NCI-H748 (cell line): ENCODE data around the gene ADCY9.
A peak's percentile ranks its signal among the peaks of the same experiment; 100 is the strongest.
"Not testable (repeated sequence)": the region's sequence is repeated elsewhere in the genome, so short reads cannot be mapped to it uniquely, and the experiment has no call there.

Experiments used
- DNase-seq: peaks from one replicate; lab custom pipeline; 2025; ENCODE audit not compliant: unreplicated experiment; lab: John Stamatoyannopoulos, UW

Gene ADCY9

DNA sequence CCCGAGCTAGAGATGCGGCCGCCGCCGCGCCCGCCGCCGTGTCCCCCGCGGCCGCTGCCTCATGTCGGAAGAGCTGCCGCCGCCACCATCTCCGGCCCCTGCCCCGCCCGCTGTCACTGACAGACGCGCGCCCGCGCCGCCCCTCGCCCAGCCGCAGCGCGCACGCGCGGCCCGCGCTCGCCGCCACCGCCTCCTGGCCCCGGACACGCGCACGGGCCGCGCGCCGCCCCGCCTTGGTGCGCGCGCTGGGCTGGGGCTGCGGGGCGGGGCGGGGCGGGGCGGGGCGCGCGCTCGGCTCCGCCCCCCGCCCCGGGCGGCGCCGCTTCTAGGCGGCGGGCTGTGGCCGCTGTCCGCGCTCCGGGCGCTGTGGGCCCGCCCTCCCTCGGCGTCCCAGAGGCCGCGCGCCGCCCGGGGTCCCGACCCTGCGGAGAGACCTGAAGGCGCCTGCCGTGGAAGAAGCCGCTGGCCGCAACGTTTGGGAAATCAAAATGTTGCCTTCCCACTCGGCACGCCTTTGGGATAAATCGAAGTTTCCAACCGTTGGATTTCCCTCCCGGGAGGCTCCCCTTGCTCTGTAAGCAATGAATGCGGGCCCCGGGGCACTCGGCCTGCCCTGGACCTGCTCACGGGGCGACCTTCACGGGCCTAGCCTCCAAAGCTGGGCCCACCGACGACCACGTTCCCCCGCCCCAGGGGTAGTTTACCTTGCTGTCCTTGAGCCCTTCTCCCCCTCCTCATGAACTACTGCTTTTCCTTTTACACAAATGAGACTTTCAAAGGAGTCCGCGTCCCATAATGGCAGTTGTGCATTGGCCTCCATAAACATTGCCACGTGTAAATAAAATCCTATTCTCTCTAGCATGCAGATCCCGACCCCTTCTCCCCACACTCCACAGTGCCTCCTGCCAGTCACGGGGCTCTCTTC lies at the start of gene ADCY9:
Gene ADCY9 (minus strand): TSS at position 118 of the 925 bp plus-strand sequence. CDS start 1,000 bp downstream, outside the sequence.
- DNase-seq, result peak; percentile 83

DNA sequence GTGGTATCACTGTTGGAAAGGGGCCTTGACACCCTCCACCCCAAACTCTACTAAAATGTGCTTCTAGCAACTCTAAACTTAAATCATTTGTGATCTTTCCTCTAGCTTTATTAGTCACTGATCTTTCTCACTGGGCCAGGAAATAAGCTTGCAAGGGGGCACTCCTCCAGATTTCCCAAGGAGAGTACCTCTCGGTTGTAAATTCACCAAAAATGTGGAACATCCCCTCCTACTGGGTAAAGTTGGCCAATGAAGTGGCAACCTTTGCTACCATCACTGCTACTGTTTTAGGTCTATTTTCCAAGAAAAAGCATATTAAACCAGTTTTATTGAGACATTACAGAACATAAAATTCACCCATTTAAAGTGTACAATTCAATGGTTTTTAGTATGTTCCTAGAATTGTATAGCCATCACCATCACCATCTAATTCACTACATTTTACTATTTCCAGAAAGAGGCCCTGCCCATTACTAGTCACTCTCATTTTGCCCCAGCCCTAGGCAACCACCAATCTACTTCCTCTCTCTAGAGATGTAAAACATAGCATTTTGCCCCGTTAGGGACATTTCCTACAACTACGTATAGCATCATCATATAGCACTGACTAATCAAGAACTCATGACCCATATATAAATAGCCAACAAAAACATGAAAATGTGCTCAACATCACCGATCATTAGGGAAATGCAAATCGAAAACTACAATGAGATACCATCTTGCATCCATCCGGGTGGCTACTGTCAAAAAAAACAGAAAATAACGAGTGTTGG lies 44.6 kb upstream of the ADCY9 start:
- DNase-seq, result no peak

DNA sequence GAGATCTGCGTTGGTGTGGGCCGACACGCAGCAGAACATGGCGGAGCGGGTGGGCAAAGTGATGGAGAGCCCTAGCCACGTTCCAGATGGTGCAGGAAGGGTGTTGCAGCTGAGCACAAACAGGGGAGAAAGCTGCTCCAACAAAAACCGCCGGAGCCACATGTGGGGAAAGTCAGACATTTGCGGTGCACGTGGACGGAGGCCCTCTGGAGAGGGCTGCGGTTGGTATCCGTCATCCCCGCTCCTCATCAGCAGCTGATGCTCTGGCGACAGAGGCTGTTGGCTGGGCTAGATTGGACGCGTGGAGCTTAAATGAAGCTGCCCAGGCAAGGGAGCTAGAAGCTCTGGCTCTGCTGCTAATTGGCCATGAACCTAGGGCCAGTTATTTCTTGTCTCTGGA lies 43.5 kb upstream of the ADCY9 start:
- DNase-seq, result no peak

DNA sequence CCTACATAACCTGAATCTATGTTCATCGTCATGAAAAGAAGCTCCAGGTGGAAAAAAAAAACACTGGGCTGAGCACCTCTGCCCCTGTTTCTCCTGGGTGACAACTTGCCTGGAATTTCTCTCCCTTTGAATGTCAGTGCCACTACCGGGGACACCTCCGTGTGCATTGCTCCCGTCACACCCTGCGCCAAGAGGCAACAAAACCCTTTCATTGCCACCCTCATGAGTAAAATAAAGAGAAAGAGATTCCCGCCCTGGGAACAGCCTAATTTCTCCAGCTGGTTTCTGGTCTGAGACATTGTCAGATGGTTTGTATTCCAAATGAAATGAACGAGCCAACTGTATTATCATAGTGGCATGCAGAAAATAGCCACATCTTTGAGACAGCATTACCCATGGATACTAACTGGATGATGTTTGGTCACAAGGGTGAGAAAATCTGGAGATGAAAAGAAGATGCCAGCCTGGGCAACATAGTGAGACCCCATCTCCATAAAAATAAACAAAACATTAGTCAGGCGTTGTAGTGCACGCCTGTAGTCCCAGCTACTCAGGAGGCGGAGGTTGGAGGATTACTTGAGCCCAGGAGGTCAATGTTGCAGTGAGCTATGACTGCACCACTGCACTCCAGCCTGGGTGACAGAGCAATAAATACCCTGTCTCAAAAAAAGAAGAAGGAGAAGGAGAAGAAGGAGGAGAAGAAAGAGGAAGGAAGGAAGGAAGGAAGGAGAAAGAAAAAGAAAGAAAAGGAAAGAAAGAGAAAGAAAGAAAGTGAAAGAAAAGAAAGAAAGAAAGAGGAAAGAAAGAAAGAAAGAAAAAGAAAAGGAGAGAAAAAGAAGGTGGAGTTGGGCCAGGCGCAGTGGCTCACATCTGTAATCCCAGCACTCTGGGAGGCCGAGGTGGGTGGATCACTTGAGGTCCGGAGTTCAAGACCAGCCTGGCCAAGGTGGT lies 42.2 kb upstream of the ADCY9 start:
- DNase-seq, result no peak

DNA sequence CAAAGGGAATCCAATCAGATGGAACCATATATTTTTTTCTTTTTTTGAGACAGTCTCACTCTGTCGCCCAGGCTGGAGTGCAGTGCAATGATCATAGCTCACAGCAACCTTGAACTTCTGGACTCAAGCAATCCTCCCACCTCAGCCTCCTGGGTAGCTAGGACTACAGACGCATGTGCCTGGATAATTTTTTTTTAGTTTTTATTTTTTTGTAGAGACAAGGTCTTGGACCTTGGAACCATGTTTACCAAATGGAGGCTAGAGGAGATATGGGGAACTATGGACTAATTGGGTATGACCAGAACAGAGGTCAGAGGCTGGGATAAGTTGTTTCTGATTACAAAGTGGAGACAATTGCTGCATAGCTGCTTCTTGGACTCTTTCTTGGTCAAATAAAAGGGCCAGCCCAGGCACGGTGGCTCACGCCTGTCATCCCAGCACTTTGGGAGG lies 41.2 kb upstream of the ADCY9 start:
- no peak for DNase-seq

DNA sequence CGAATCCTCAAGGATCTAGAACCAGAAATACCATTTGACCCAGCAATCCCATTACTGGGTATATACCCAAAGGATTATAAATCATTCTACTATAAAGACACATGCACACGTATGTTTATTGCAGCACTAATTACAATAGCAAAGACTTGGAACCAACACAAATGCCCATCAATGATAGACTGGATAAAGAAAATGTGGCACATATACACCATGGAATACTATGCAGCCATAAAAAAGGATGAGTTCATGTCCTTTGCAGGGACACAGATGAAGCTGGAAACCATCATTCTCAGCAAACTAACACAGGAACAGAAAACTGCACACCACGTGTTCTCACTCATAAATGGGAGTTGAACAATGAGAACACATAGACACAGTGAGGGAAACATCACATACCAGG lies 40.3 kb upstream of the ADCY9 start:
- not testable (repeated sequence) for DNase-seq

DNA sequence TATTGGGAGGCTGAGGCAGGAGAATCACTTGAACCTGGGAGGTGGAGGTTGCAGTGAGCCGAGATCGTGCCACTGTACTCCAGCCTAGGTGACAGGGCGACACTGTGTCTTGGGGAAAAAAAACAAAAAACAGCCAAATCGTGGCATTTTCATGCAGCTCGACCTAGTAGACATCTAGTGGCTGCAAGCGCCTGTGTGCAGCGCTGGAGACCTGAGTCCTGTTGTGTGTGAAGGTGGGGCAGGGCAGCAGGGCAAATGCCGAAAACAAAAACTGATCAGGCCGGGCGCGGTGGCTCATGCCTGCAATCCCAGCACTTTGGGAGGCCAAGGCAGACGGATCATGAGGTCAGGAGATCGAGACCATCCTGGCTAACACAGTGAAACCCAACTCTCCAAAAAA lies 37.1 kb upstream of the ADCY9 start:
- DNase-seq, result not testable (repeated sequence)

DNA sequence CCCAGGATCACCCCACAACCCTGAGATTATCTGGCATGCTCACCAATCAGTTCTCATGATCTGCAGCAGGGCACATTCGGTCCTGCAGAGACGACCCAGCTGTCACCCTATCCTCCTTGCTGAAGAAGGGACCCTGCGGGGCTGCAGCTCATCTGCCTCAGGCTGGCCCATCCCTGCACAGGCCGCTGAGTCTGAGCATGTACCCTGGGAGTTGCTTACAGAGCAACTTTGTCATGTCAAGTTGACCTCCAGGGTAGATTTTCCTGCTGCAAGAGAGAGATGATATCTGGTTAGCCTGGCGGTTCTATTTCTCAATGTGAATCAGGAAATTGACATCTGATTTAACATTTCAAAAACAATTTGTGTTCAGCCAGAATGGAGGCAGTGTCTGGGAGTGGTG lies 36.0 kb upstream of the ADCY9 start:
- no peak for DNase-seq

DNA sequence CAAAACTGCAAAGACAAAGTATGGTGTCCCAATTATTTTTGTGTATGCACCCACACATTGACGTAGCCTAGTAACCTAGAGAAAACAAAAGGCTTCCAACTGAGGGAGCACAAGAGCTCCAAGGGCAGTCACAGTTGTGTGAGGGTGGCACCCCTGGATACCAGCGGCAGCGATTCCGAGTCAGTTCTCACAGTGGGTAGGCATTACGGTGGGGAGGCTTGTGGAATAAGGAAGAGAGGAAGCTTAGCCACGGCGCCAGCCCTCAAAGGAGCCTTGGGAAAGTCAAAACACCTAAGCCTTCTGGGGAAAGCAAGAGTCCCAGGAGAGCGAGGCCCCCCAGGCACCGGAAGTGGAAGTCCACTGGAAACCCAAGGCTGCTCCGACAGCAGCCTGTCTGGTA lies 31.0 kb upstream of the ADCY9 start:
- DNase-seq, result no peak

DNA sequence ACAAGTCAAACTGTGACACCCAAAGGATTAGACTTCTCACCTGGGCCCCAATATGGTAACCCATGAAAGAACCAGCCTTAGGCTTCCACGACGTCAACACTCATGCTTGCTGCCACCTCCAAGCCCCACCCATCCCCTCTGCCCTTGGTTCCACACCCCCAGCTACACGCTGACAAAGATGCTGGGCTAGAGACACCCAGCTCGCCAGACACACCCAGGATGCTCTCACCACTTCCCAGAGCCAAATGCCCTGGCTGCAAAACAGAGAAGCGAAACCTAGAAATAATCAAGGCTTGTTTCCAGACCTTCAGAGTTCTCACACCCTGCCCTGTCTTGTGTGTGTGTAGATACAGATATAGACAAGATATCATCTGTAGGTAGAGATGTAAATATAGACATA lies 26.0 kb upstream of the ADCY9 start:
- DNase-seq, result no peak

DNA sequence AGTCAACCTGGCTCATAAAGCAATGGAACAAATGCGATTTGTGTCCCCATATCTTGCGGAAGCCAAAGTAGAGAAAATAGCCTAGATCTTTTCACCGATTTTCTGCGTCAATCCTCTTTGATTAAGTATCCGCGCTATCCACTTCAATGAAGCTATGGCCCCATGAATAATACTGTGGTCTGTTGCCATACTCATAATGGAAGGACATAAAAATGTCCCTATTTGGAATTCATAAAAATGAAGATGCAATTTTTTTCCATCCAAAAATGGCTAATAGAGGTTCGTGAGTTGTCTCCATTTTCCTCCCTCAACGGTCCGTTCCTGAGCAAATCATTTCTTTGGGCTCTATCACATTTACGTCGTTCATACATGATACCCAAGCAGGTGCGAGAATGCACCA lies 25.4 kb upstream of the ADCY9 start:
- DNase-seq, result no peak

DNA sequence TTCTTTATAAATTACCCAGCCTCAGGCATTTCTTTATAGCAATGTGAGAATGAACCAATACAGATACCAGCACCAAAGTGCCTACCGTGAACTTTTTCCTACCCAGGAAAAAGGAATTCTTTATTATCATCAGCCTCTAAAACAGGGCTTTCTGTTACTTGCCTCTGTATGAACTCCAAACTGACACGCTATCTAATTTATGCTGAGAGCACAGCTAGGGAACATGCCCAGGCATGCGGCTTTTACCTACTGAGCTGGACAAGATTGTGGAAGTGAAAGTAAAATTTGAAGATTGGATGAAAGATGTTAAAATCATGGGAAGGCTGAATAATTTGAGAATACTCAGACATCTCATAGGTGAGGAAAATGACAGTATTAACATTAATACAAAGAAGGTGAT lies 24.4 kb upstream of the ADCY9 start:
- no peak for DNase-seq

DNA sequence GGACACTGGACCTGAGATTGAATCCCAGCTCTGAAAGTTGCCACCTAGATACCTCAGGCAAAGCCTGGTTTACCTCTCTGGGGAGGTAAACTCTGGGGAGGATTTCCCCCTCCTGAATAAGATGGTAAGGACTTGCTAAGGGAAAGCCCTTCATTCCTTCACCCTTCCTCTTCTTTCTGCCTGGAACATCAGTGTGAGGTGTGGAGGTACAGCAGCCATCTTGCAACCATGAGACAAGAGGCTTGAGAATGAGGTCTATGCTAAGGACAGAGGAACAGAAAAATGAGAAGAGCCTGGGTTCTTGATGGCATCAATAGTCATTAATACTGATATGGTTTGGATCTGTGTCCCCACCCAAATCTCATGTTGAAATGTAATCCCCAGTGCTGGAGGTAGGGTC lies 23.7 kb upstream of the ADCY9 start:
- no peak for DNase-seq

DNA sequence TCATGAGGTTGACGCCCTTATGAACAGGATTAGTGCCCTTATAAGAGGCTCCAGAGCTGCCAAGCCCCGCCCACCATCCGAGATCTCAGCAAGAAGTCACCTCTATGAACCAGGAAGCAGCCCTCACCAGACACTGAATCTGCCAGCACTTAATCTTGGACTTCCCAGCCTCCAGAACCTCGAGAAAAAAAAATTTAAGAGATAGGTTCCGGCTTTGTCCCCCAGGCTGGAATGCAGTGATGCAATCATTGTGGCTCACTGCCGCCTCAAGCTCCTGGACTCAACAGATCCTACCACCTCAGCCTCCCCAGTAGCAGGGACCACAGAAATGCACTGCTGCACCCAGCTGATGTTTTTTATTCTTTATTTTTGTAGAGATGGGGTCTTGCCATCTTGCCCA lies 22.5 kb upstream of the ADCY9 start:
- DNase-seq, result no peak

DNA sequence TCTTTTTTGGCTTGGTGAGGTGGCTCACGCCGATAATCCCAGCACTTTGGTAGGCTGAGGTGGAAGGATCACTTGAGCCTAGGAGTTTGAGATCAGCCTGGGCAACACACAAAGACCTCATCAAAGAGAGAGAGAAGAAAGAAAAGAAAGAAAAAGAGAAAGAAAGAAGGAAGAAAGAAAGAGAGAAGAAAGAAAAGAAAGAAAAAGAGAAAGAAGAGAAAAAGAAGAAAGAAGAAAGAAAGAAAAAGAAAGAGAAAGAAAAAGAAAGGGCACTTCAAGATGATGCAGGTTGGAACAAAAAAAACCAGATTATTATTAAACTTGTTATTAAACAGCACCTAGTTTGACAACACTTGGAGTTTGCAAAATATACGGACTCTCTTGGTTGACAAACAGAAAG lies 21.2 kb upstream of the ADCY9 start:
- DNase-seq, result no peak

DNA sequence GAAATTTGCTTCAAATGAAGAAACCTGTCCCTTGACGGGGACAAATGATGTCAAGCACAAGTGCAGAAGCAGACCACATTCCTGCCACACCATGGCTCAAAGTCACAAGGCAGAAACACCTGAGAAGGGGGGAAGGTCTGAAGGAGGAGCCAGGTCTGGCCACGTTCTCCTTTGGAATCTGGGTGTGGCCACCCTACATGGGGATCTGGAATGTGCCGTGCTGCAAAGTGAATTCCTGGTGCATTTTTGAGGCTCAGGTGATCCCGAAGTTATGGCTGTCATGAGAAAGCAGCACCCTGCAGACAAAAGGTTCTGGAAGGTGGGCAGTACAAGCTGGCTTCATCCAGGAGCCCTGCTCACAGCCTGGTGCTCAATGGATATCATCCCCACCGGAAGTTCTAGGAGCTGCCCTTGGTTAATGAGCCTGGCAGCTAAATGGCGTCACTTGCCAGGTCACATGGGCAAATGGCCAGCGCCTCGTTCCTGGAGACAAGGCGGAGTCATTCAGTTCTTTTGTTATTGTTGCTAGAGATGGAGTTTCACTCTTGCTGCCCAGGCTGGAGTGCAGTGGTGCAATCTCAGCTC lies 20.1 kb upstream of the ADCY9 start:
- DNase-seq, result peak; percentile 36

DNA sequence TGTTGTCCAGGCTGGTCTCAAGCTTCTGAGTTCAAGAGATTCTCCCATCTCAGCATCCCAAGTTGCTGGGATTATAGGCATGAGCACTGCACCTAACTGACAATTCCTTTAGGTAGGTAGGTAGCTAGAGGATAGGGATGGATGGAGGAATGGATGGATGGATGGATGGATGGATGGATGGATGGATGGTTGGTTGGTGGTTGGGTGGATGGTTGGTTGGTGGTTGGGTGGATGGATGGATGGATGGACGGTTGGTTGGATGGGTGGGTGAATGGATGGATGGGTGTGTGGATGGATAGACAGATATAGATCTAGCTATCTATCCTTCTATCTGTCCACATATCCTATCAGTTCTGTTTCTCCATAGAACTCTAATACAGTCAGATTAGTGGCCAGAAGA lies 19.3 kb upstream of the ADCY9 start:
- DNase-seq, result no peak

DNA sequence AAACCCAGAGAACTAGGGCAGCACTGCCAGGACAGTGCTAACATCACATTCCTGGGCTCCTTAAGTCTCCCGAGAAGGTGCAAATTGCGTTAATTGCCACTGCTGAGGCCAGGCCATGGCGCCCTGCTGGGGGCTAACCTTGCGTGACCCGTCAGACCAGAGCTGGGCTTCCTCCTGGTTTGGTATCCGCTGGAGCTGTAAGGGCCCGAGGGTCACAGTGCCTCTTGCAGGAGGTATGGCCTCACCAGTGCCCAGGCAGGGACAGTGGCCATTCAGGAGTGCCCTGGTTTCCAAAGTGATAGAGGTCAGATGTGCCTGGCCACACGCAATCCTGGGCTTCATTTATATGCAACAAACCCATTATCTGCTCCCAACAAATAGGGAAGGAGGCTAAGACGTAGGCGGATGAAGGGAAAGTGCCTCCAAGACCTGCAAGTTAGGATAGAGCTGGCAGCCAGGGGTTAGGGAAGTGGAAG lies 17.7 kb upstream of the ADCY9 start:
- no peak for DNase-seq

DNA sequence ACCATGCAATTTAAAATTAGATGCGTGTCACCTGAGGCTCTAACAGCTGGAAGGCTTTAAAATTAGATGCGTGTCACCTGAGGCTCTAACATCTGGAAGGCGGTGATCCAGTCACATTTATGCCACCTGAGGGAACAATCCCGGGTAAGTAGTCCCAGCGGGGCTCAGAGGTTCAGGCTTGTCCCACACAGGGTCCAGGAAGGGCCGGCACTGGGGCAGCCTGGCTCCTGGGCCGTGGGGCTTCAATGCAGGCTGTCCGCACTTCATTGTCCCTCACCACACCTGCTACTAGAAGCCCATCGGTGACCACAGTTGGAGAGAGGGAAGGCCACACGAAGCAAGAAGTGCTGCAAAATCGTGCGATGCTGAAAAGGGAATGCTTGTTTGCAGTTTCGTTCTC lies 15.4 kb upstream of the ADCY9 start:
- no peak for DNase-seq

DNA sequence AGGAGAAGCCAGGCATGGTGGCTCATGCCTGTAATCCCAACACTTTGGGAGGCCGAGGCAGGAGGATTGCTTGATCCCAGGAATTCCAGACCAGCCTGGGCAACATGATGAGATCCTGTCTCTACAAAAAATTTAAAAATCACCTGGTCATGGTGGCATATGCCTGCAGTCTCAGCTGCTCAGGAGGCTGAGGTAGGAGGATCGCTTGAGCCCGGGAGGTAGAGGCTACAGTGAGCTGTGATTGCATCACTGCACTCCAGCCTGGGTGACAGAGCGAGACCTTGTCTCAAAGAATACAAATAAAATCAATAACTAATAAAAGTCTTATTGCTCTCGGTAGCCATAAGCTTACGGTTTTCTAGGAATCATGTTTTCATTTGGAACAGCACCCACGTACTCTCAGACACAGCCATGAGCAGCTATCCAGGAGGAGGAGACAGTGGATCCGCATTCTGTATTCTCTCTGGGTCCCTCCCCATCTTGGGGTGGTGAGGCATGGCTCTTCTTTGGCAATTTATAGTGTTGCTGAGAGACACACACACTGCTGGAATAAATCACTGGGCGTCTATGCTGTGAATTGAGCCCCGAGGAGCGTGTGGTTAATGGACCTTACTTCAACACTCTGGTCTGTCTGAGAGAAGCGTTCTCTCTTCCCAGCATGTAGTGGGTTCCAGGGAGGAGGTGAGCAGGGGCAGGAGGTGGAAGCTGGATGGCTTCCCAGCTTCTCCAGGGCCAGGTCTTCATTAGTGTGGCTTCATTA lies 8.5 kb upstream of the ADCY9 start:
- no peak for DNase-seq
